Endothelial cell of umbilical vein (primary cell): ENCODE results near the gene GALNT10. TPM values are rescaled to one million over a fixed set of nuclear protein-coding genes. Genes with fewer than 3 reads are reported as not detected.

Experiments used
- BruUV-seq: library from RNA; stranded (reverse); fragments of 400-500 nt; replicated peaks from 2 replicates; lab custom pipeline; 2021; lab: Mats Ljungman, UMichigan
- CTCF ChIA-PET: fragments of 300-600, 350-600 bp; sonication (Branson Sonifier 250); formaldehyde crosslinking; loops from one replicate; lab custom pipeline; 2021; ENCODE audit warnings: antibody characterized with exemption, inconsistent platforms; lab: Charles Lee
- POLR2A ChIA-PET: fragments of 300-600, 350-600 bp; sonication (Branson Sonifier 250); formaldehyde crosslinking; loops from one replicate; lab custom pipeline; 2021; ENCODE audit warnings: antibody characterized with exemption, inconsistent platforms; lab: Charles Lee
- DNase-seq: peaks from one replicate; pipeline ENCODE4 v3.0.0-alpha.2; 2011; ENCODE audit warnings: low read depth, low spot score
- FAIRE-seq: peaks from 2 replicates; lab custom pipeline; 2011; peaks lifted over from hg19 to GRCh38; lab: Jason Lieb, UNC
- H2AFZ ChIP-seq: 2 replicates; pipeline ENCODE4 v1.6.0; 2012; ENCODE audit warnings: low read depth, low read length, control low read depth, inconsistent platforms
- H3K27ac ChIP-seq: 2 replicates; pipeline ENCODE4 v1.5.1; 2011; ENCODE audit warnings: low read depth, mild to moderate bottlenecking, control low read depth, low read length, moderate library complexity; ENCODE audit not compliant: insufficient read depth
- H3K27me3 ChIP-seq, 2 experiments: 2 replicates each; pipeline versions ENCODE4 v1.6.0 to v1.6.1; 2011; ENCODE audit warnings: low read length in 2 of 2, mixed read lengths in 1 of 2; ENCODE audit not compliant: control insufficient read depth in 2 of 2, insufficient read depth in 2 of 2
- H3K36me3 ChIP-seq, 2 experiments: 2 replicates in 1 of 2; 3 replicates in 1 of 2; pipeline ENCODE4 v1.5.1; 2011; ENCODE audit warnings: low read length in 2 of 2, mild to moderate bottlenecking in 1 of 2, moderate library complexity in 1 of 2; ENCODE audit not compliant: control insufficient read depth in 2 of 2, insufficient read depth in 2 of 2; ENCODE audit errors: extremely low read depth in 1 of 2
- H3K4me1 ChIP-seq: 3 replicates; pipeline ENCODE4 v1.5.1; 2011; ENCODE audit warnings: mild to moderate bottlenecking, low read length; ENCODE audit not compliant: control insufficient read depth, insufficient read depth; ENCODE audit errors: extremely low read depth
- H3K4me2 ChIP-seq: 2 replicates; pipeline ENCODE4 v1.6.1; 2011; ENCODE audit warnings: low read length, control low read depth, mixed read lengths; ENCODE audit not compliant: insufficient read depth
- H3K4me3 ChIP-seq, 3 experiments: fragments of 200-600 bp in 1 of 3; sonication (generic), shearing (Covaris generic) in 1 of 3; replicated peaks in 1 of 3; 2 replicates each; pipeline ENCODE4 v1.5.1; 2011 to 2016; ENCODE audit warnings: control low read depth in 3 of 3, low read length in 3 of 3, mild to moderate bottlenecking in 2 of 3, inconsistent platforms in 1 of 3, low read depth in 1 of 3, moderate library complexity in 1 of 3; ENCODE audit not compliant: insufficient read depth in 1 of 3
- H3K79me2 ChIP-seq: 2 replicates; pipeline ENCODE4 v1.6.0; 2012; ENCODE audit warnings: low read length, inconsistent platforms; ENCODE audit not compliant: control insufficient read depth, insufficient read depth
- H3K9ac ChIP-seq: replicated peaks from 2 replicates; pipeline ENCODE3; 2011; ENCODE audit warnings: low read length, control low read depth; ENCODE audit not compliant: insufficient read depth; ENCODE audit errors: extremely low read depth
- H3K9me1 ChIP-seq: replicated peaks from 3 replicates; pipeline ENCODE4 v1.6.0; 2011; ENCODE audit warnings: mild to moderate bottlenecking, low read length; ENCODE audit not compliant: control insufficient read depth, insufficient read depth; ENCODE audit errors: extremely low read depth
- H3K9me3 ChIP-seq: replicated peaks from 2 replicates; pipeline ENCODE4 v1.5.1; 2012; ENCODE audit warnings: low read length, inconsistent platforms; ENCODE audit not compliant: control insufficient read depth, insufficient read depth
- H4K20me1 ChIP-seq: replicated peaks from 2 replicates; pipeline ENCODE3; 2011; ENCODE audit warnings: mild to moderate bottlenecking, low read length; ENCODE audit not compliant: control insufficient read depth, insufficient read depth; ENCODE audit errors: extremely low read depth
- EZH2 ChIP-seq: IDR thresholded peaks from 2 replicates; pipeline ENCODE4 v1.6.1; 2012; ENCODE audit warnings: borderline replicate concordance, low read depth, mild to moderate bottlenecking, moderate library complexity, low read length, inconsistent platforms; ENCODE audit not compliant: severe bottlenecking
- FOS ChIP-seq: IDR thresholded peaks from 2 replicates; pipeline ENCODE4 v1.6.1; 2011; ENCODE audit warnings: mild to moderate bottlenecking, low read length, moderate library complexity, borderline replicate concordance; ENCODE audit not compliant: insufficient read depth
- GATA2 ChIP-seq: IDR thresholded peaks from 2 replicates; pipeline ENCODE4 v1.7.0; 2011; ENCODE audit warnings: low read depth, mild to moderate bottlenecking, moderate library complexity, mixed read lengths, low read length; ENCODE audit not compliant: insufficient read length, insufficient read depth
- JUN ChIP-seq: IDR thresholded peaks from 2 replicates; pipeline ENCODE4 v1.6.1; 2011; ENCODE audit warnings: borderline replicate concordance, low read depth; ENCODE audit not compliant: insufficient read length, insufficient read depth
- MAX ChIP-seq: IDR thresholded peaks from 2 replicates; pipeline ENCODE4 v1.6.1; 2011; ENCODE audit not compliant: insufficient read depth, insufficient read length
- MYC ChIP-seq: IDR thresholded peaks from one replicate; pipeline ENCODE4 v1.6.1; 2011; ENCODE audit warnings: mild to moderate bottlenecking, low read depth, low read length
- POLR2A ChIP-seq: IDR thresholded peaks from 2 replicates; pipeline ENCODE4 v1.6.1; 2012; ENCODE audit warnings: low read depth, mild to moderate bottlenecking, control low read depth, low read length
- POLR2AphosphoS5 ChIP-seq: IDR thresholded peaks from 2 replicates; pipeline ENCODE4 v1.6.1; 2012; ENCODE audit warnings: low read depth, mild to moderate bottlenecking, control low read depth, low read length, moderate library complexity; ENCODE audit not compliant: insufficient read depth
- dilution Hi-C: fragments of 300-500 bp; cut with MboI; formaldehyde crosslinking; loops from one replicate; pipeline ENCODE4 v1.15.0; 2019; ENCODE audit warnings: low sequenced_read_pairs; ENCODE audit not compliant: extremely low pct_ligation_motif_present
- intact Hi-C: fragments of 100-400 bp; cut with micrococcal nuclease; formaldehyde crosslinking; loops from one replicate; pipeline ENCODE4 v1.10.0; 2022
- polyA plus RNA-seq, 4 experiments: library from polyadenylated mRNA; depleted of rRNA in 3 of 4; stranded (reverse) in 3 of 4; unstranded in 1 of 4; fragments of >200 nt; gene quantifications; 2 replicates each; pipeline versions ENCODE4 v1.2.1 to v1.2.3, GENCODE V29; 2011 to 2012; ENCODE audit warnings: missing spikeins in 1 of 4
- total RNA-seq: library from RNA; stranded (reverse); gene quantifications from 2 replicates; pipeline ENCODE4 v1.2.3, GENCODE V29; 2021
- TF ChIP-seq, protein P1 (sequence below), 2 donors: IDR thresholded peaks; 1 replicate in 1 of 2; 2 replicates in 1 of 2; pipeline ENCODE4 v1.5.1; 2011; ENCODE audit warnings: low read length in 2 of 2, mild to moderate bottlenecking in 2 of 2, moderate library complexity in 2 of 2, control low read depth in 1 of 2, inconsistent platforms in 1 of 2, low read depth in 1 of 2; ENCODE audit not compliant: insufficient read depth in 1 of 2; ENCODE audit errors: extremely low read depth in 1 of 2

The GALNT10 gene
- total and polyA plus RNA-seq, 2 donors (not counting 3 experiments of a cell fraction or from before 2014, with no cell fraction given), result 70.2 to 77.6 TPM

DNA sequence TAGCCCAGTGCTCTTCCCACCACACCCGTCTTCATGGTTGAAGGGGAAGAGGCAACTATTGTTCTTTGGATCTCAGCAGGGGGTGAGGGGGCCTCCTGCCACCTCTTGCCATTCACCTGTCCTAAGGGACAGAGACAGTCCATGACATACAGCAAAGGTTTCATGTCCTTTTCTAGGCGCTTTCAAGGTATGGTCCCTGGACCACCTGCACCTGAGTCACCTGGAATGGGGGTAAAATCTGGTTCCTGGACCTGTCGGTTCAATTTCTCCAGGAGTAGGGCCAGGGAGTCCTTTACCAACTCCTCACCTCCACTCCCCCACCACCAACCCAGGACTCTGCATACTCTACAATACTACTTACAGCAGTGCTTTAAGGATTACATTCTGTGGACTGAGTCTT is 221.8 kb downstream of the GALNT10 start:
- no TSS peak for BruUV-seq
- ChIA-PET CTCF (no interaction called here), POLR2A (no interaction called here)
- DNase-seq (no peak), FAIRE-seq (no peak)
- Histone ChIP-seq H3K9me1 (no peaks in the 10 kb centered on the region), H3K79me2 (no peaks in the 10 kb centered on the region), H3K9ac (no peak overlapping the region), H3K27ac (no peak overlapping the region), H4K20me1 (no peaks in the 10 kb centered on the region), H3K4me3 (no peak overlapping the region), H3K36me3 (peaks cover 7 to 36% of the 10 kb centered on the region in 2 experiments), H3K27me3 (no peaks in the 10 kb centered on the region), H2AFZ (no peak overlapping the region), H3K4me2 (no peak overlapping the region), H3K9me3 (no peaks in the 10 kb centered on the region), H3K4me1 (no peaks in the 10 kb centered on the region)
- dilution Hi-C loops, result no loop called here
- intact Hi-C loops, result no loop called here
- TF ChIP-seq MAX (no peak), JUN (no peak), GATA2 (no peak), MYC (no peak), FOS (no peak), POLR2A (no peak), EZH2 (no peak), POLR2AphosphoS5 (no peak)
- TF ChIP-seq, protein P1, sequence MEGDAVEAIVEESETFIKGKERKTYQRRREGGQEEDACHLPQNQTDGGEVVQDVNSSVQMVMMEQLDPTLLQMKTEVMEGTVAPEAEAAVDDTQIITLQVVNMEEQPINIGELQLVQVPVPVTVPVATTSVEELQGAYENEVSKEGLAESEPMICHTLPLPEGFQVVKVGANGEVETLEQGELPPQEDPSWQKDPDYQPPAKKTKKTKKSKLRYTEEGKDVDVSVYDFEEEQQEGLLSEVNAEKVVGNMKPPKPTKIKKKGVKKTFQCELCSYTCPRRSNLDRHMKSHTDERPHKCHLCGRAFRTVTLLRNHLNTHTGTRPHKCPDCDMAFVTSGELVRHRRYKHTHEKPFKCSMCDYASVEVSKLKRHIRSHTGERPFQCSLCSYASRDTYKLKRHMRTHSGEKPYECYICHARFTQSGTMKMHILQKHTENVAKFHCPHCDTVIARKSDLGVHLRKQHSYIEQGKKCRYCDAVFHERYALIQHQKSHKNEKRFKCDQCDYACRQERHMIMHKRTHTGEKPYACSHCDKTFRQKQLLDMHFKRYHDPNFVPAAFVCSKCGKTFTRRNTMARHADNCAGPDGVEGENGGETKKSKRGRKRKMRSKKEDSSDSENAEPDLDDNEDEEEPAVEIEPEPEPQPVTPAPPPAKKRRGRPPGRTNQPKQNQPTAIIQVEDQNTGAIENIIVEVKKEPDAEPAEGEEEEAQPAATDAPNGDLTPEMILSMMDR (IDR thresholded peaks at IDR 0.05; ENCODE audit: extremely low read depth in 1 of 2, insufficient read depth in 1 of 2, low read depth in 1 of 2, low read length in 2 of 2), result no peak
